ENCODE measurements around the gene LMF1. TPM values are rescaled to one million over a fixed set of nuclear protein-coding genes. Genes with fewer than 3 reads are reported as not detected.
"Not testable (repeated sequence)": the region's sequence is repeated elsewhere in the genome, so short reads cannot be mapped to it uniquely, and the experiment has no call there.

LMF1 gene
- total RNA-seq, 6 experiments from 2014 or later: 10.9 to 20.0 (median 13.8) TPM

DNA sequence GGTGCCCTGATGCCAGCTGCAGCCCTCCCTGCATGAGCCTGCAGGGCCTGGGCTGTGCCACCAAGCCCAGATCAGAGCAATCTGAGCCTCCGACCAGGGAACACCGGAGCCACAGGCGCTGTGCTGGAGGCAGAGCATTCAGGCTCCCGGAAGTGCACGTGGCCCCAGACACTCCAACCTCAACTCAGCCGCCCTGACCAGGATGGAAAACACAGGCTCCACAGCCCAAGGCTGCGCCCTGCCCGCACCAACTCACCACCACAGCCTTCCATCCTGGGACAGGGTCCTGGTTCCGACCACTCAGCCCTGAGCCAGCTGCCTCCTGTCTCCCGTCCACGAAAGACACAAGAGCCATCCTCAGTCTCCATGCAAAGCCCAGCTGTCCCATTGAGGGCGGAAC is 18.5 kb downstream of the LMF1 start:
- ATAC-seq (no peak), DNase-seq (peak in 1 of 3 donors; percentile 22)
- Histone ChIP-seq H3K4me1 (no peaks in the 10 kb centered on the region), H3K27ac (no peak overlapping the region), H3K36me3 (peaks cover 0 to 11% (median 0%) of the 10 kb centered on the region in 4 donors), H3K4me3 (no peak overlapping the region), H3K9me3 (no peaks in the 10 kb centered on the region), H3K27me3 (no peaks in the 10 kb centered on the region)
- 98% methylated on average over 8 of the region's 12 CpGs for WGBS (ENCODE audit: insufficient coverage, low coverage, low lambda C conversion rate, missing lambda C conversion rate)
- TF ChIP-seq, protein P1, sequence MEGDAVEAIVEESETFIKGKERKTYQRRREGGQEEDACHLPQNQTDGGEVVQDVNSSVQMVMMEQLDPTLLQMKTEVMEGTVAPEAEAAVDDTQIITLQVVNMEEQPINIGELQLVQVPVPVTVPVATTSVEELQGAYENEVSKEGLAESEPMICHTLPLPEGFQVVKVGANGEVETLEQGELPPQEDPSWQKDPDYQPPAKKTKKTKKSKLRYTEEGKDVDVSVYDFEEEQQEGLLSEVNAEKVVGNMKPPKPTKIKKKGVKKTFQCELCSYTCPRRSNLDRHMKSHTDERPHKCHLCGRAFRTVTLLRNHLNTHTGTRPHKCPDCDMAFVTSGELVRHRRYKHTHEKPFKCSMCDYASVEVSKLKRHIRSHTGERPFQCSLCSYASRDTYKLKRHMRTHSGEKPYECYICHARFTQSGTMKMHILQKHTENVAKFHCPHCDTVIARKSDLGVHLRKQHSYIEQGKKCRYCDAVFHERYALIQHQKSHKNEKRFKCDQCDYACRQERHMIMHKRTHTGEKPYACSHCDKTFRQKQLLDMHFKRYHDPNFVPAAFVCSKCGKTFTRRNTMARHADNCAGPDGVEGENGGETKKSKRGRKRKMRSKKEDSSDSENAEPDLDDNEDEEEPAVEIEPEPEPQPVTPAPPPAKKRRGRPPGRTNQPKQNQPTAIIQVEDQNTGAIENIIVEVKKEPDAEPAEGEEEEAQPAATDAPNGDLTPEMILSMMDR (IDR thresholded peaks at IDR 0.05): no peak
- TF ChIP-seq POLR2A (IDR thresholded peaks at IDR 0.05): no peak
- intact Hi-C loops (cut with DNase I): no loop called here

DNA sequence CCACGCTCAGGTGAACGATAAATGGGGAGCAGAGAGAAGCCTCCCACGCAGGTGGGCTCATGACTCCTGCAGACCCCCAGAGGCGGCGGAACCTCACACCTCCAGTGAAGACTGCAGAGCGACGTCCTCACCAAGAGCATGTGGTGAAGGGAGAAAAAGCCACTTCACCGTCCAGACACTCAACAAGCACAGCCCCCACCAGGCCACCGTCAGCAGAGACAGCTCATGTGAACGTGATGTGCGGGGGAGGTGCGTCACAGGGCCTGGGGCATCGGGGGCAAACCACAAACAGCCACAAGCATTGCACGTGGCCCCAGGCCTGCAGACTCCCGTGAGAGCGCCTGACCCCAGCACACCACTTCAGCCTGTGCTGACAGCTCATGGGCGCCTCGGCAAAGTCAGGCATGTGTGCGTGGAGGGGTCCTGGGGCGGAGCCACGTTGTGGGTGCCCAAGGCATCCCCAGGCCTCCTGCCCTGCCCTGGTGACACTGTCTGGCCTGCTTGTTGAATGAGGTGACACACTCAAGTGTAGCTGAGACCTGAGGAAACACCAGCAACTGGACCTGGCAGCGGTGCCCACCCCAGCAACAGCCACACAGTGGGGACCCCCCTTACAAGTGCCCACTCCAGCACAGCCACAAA is 19.0 kb downstream of the LMF1 start:
- H3K27me3 ChIP-seq: no peaks in the 10 kb centered on the region
- TF ChIP-seq, protein P1 (IDR thresholded peaks at IDR 0.05): no peak
- no peak for TF ChIP-seq POLR2A (IDR thresholded peaks at IDR 0.05)
- 100% methylated on average over 1 of the region's 22 CpGs for WGBS (ENCODE audit: insufficient coverage, low coverage, low lambda C conversion rate, missing lambda C conversion rate)
- ATAC-seq: no peak
- no peaks in the 10 kb centered on the region for H3K9me3 ChIP-seq
- DNase-seq: peak in 1 of 3 donors; percentile 38
- no peak overlapping the region for H3K4me3 ChIP-seq
- H3K4me1 ChIP-seq: no peaks in the 10 kb centered on the region
- H3K36me3 ChIP-seq: peaks cover 0 to 11% (median 0%) of the 10 kb centered on the region in 4 donors
- H3K27ac ChIP-seq: no peak overlapping the region
- intact Hi-C loops (cut with DNase I): no loop called here

DNA sequence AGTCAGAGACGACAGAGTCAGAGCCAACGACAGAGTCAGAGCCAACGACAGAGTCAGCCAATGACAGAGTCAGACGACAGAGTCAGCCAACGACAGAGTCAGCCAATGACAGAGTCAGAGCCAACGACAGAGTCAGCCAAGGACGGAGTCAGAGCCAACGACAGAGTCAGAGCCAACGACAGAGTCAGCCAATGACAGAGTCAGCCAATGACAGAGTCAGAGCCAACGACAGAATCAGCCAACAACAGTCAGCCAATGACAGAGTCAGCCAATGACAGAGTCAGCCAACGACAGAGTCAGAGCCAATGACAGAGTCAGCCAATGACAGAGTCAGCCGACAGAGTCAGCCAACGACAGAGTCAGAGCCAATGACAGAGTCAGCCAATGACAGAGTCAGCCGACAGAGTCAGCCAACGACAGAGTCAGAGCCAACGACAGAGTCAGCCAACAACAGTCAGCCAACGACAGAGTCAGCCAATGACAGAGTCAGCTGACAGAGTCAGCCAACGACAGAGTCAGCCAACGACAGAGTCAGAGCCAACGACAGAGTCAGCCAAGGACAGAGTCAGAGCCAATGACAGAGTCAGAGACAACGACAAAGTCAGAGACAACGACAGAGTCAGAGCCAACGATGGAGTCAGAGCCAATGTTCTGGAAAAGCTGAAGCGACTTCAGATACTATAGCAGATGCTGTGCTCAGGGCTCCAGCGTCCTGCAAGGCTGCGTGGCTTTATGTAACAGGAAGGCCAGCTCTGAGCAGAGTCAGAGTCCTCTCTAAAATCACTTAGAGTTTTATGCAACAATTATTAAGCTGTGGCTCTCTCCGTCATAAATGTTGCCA is 19.8 kb downstream of the LMF1 start:
- DNase-seq; H3K27me3 ChIP-seq; ATAC-seq; H3K4me3 ChIP-seq; H3K9me3 ChIP-seq; H3K4me1 ChIP-seq; H3K27ac ChIP-seq; intact Hi-C loops (cut with DNase I): not testable (repeated sequence)
- H3K36me3 ChIP-seq: peaks cover 0 to 11% (median 0%) of the 10 kb centered on the region in 4 donors
- WGBS (ENCODE audit: insufficient coverage, low coverage, low lambda C conversion rate, missing lambda C conversion rate): 79% methylated on average over 26 of the region's 27 CpGs

DNA sequence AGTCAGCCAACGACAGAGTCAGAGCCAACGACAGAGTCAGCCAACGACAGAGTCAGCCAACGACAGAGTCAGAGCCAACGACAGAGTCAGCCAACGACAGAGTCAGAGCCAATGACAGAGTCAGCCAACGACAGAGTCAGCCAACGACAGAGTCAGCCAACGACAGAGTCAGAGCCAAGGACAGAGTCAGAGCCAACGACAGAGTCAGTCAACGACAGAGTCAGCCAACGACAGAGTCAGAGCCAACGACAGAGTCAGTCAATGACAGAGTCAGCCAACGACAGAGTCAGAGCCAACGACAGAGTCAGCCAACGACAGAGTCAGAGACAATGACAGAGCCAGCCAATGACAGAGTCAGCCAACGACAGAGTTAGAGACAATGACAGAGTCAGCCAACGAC is 22.0 kb downstream of the LMF1 start:
- intact Hi-C loops (cut with DNase I): not testable (repeated sequence)
- 65% methylated on average over 13 of the region's 18 CpGs for WGBS (ENCODE audit: insufficient coverage, low coverage, low lambda C conversion rate, missing lambda C conversion rate)

DNA sequence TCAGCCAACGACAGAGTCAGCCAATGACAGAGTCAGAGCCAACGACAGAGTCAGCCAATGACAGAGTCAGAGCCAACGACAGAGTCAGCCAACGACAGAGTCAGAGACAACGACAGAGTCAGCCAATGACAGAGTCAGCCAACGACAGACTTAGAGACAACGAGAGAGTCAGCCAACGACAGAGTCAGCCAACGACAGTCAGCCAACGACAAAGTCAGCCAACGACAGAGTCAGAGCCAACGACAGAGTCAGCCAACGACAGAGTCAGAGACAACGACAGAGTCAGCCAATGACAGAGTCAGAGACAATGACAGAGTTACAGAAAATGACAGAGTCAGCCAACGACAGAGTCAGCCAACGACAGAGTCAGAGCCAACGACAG is 22.9 kb downstream of the LMF1 start:
- intact Hi-C loops (cut with DNase I); H3K4me1 ChIP-seq; H3K27ac ChIP-seq; H3K36me3 ChIP-seq; ATAC-seq; DNase-seq; H3K9me3 ChIP-seq; H3K27me3 ChIP-seq; H3K4me3 ChIP-seq: not testable (repeated sequence)
- WGBS (ENCODE audit: insufficient coverage, low coverage, low lambda C conversion rate, missing lambda C conversion rate): 90% methylated on average over 14 of the region's 17 CpGs

More for the DNA sequence above, 22.0 kb downstream of the LMF1 start:
- not testable (repeated sequence) for H3K4me3 ChIP-seq, ATAC-seq, H3K36me3 ChIP-seq, H3K4me1 ChIP-seq, DNase-seq, H3K27ac ChIP-seq, H3K9me3 ChIP-seq, H3K27me3 ChIP-seq
